RPMI7951 (cell line): ENCODE measurements around the gene SCYL3. TPM values are rescaled to one million over a fixed set of nuclear protein-coding genes. Genes with fewer than 3 reads are reported as not detected.
"Not testable (repeated sequence)": the region's sequence is repeated elsewhere in the genome, so short reads cannot be mapped to it uniquely, and the experiment has no call there.

Source experiments
- DNase-seq: peaks from one replicate; pipeline ENCODE4 v3.0.0-alpha.2; 2012; ENCODE audit warnings: low read depth
- total RNA-seq: library from RNA; depleted of rRNA; stranded (reverse); fragments of >200 nt; shearing (Covaris generic); gene quantifications from 2 replicates; pipeline ENCODE4 v1.2.3, GENCODE V29; 2014; rRNA removed

The SCYL3 gene
- total RNA-seq = 4.2 and 4.9 TPM in 2 replicates

- DNase-seq = peak; percentile 96
Measured at GRCh38 chr1:169893645-169894423, at the start of gene SCYL3. Gene SCYL3, minus strand, starts transcription at chr1:169893896. Its CDS starts 5,056 bp downstream, at chr1:169888840.

- DNase-seq = peak; percentile 58
Measured at GRCh38 chr1:169941982-169942830, 48.5 kb upstream of the SCYL3 start.

GRCh38 chr1:169933984-169934725 is 40.5 kb upstream of the SCYL3 start:
- peak; percentile 26 for DNase-seq

GRCh38 chr1:169931795-169932231 is 38.1 kb upstream of the SCYL3 start:
- DNase-seq = no peak

GRCh38 chr1:169929210-169929526 is 35.5 kb upstream of the SCYL3 start:
- no peak for DNase-seq

- DNase-seq = peak; percentile 52
Measured at GRCh38 chr1:169928438-169929209, 34.9 kb upstream of the SCYL3 start.

- peak; percentile 21 for DNase-seq
Measured at GRCh38 chr1:169925505-169926482, 32.1 kb upstream of the SCYL3 start.

GRCh38 chr1:169924829-169925228 is 31.1 kb upstream of the SCYL3 start:
- no peak for DNase-seq

- DNase-seq = no peak
Measured at GRCh38 chr1:169924063-169924462, 30.4 kb upstream of the SCYL3 start.

- no peak for DNase-seq
Measured at GRCh38 chr1:169921080-169921479, 27.4 kb upstream of the SCYL3 start.

GRCh38 chr1:169918927-169919326 is 25.2 kb upstream of the SCYL3 start:
- DNase-seq = no peak

- not testable (repeated sequence) for DNase-seq
Measured at GRCh38 chr1:169918220-169918619, 24.5 kb upstream of the SCYL3 start.

- no peak for DNase-seq
Measured at GRCh38 chr1:169915150-169915549, 21.5 kb upstream of the SCYL3 start.

GRCh38 chr1:169914531-169914930 is 20.8 kb upstream of the SCYL3 start:
- DNase-seq = no peak

GRCh38 chr1:169909499-169909898 is 15.8 kb upstream of the SCYL3 start:
- DNase-seq = no peak

- DNase-seq = peak; percentile 35
Measured at GRCh38 chr1:169906938-169907337, 13.2 kb upstream of the SCYL3 start.

- DNase-seq = no peak
Measured at GRCh38 chr1:169904834-169905233, 11.1 kb upstream of the SCYL3 start.

- DNase-seq = no peak
Measured at GRCh38 chr1:169902751-169903150, 9.1 kb upstream of the SCYL3 start.

GRCh38 chr1:169901115-169901514 is 7.4 kb upstream of the SCYL3 start:
- DNase-seq = no peak

GRCh38 chr1:169900571-169900970 is 6.9 kb upstream of the SCYL3 start:
- no peak for DNase-seq
